SU-DHL-6 (cell line): ENCODE measurements around the gene RAVER1.

Experiments used
- H2AFZ ChIP-seq: fragments of 200-600 bp; sonication (generic); 2 replicates; pipeline ENCODE4 v1.6.1; 2014; ENCODE audit warnings: low read depth, mild to moderate bottlenecking, moderate library complexity, mixed read lengths, antibody characterized with exemption, low read length; ENCODE audit not compliant: severe bottlenecking
- H3F3A ChIP-seq: fragments of 200-600 bp; shearing (Covaris generic); 2 replicates; pipeline ENCODE4 v1.6.0; 2016; ENCODE audit warnings: antibody characterized with exemption, mild to moderate bottlenecking; ENCODE audit not compliant: insufficient read depth
- H3K27ac ChIP-seq: fragments of 200-600 bp; sonication (generic); 2 replicates; pipeline ENCODE4 v1.5.1; 2016; ENCODE audit warnings: low read depth, mild to moderate bottlenecking, low read length, moderate library complexity, mixed read lengths
- H3K27me3 ChIP-seq: fragments of 200-600 bp; sonication (generic), shearing (Covaris generic); 2 replicates; pipeline ENCODE4 v1.6.0; 2014; ENCODE audit warnings: mild to moderate bottlenecking, low read length
- H3K36me3 ChIP-seq: fragments of 200-600 bp; sonication (generic); 2 replicates; pipeline ENCODE4 v1.6.1; 2014; ENCODE audit warnings: mild to moderate bottlenecking, low read length, mixed read lengths
- H3K4me2 ChIP-seq: fragments of 300-600, 200-600 bp; shearing (Covaris generic), sonication (generic); 2 replicates; pipeline ENCODE4 v1.6.0; 2014; ENCODE audit warnings: low read length, low read depth, mild to moderate bottlenecking; ENCODE audit not compliant: poor library complexity, severe bottlenecking
- H3K4me3 ChIP-seq: fragments of 200-600 bp; sonication (generic); 2 replicates; pipeline ENCODE4 v1.5.1; 2014; ENCODE audit warnings: antibody characterized with exemption, low read length, mild to moderate bottlenecking, mixed read lengths; ENCODE audit not compliant: insufficient read depth, poor library complexity, severe bottlenecking
- H3K79me2 ChIP-seq: fragments of 200-600 bp; sonication (generic); 2 replicates; pipeline ENCODE4 v1.6.1; 2014; ENCODE audit warnings: mild to moderate bottlenecking, low read length, moderate library complexity; ENCODE audit not compliant: insufficient read depth
- H3K9ac ChIP-seq: fragments of 200-600 bp; sonication (generic); 2 replicates; pipeline ENCODE4 v1.7.0; 2014; ENCODE audit warnings: mild to moderate bottlenecking, low read length
- H3K9me2 ChIP-seq: fragments of 200-600 bp; sonication (generic); replicated peaks from 2 replicates; pipeline ENCODE4 v1.6.1; 2014; ENCODE audit warnings: low read length; ENCODE audit not compliant: insufficient read depth
- H3K9me3 ChIP-seq: fragments of 200-600 bp; sonication (generic); 2 replicates; pipeline ENCODE4 v1.6.1; 2014; ENCODE audit warnings: low read length, mixed read lengths; ENCODE audit not compliant: insufficient read depth
- H4K20me1 ChIP-seq: fragments of 200-600 bp; sonication (generic); 2 replicates; pipeline ENCODE4 v1.6.1; 2014; ENCODE audit warnings: low read depth, mild to moderate bottlenecking, antibody characterized with exemption, low read length, moderate library complexity, mixed read lengths
- CTCF ChIP-seq: fragments of 200-600 bp; sonication (generic); IDR thresholded peaks from one replicate; pipeline ENCODE4 v1.5.1; 2017; ENCODE audit warnings: antibody characterized with exemption, mild to moderate bottlenecking, low read length, moderate library complexity; ENCODE audit not compliant: insufficient read depth, poor library complexity, severe bottlenecking
- EZH2phosphoT487 ChIP-seq: fragments of 200-600 bp; sonication (generic), shearing (Covaris generic); conservative IDR thresholded peaks from 2 replicates; pipeline ENCODE4 v1.6.1; 2018; ENCODE audit warnings: mild to moderate bottlenecking, antibody characterized with exemption, low read length, moderate library complexity, mixed read lengths

The RAVER1 gene

GRCh38 chr19:10290357-10290875 lies 42.9 kb downstream of the RAVER1 start:
- Histone ChIP-seq H3F3A (peaks cover 14% of the 10 kb centered on the region), H3K4me2 (peak overlapping the region; percentile 80), H3K9me3 (no peaks in the 10 kb centered on the region), H3K27me3 (no peaks in the 10 kb centered on the region), H3K79me2 (no peaks in the 10 kb centered on the region), H3K27ac (no peak overlapping the region), H3K9me2 (no peaks in the 10 kb centered on the region), H3K9ac (peak overlapping the region; percentile 62), H3K4me3 (peak overlapping the region; percentile 58), H4K20me1 (no peaks in the 10 kb centered on the region), H3K36me3 (no peaks in the 10 kb centered on the region), H2AFZ (peak overlapping the region; percentile 90)
- TF ChIP-seq CTCF, result no peak
- no peak for TF ChIP-seq EZH2phosphoT487

- Histone ChIP-seq H3K9ac (peak within 1 kb of the TSS; percentile 62), H3K9me2 (no peaks in the 10 kb centered on the region), H3K27me3 (no peaks in the 10 kb centered on the region), H4K20me1 (no peaks in the 10 kb centered on the region), H3K9me3 (no peaks in the 10 kb centered on the region), H3K4me3 (peak within 1 kb of the TSS; percentile 58), H3K27ac (peak within 1 kb of the TSS; percentile 66), H3F3A (peaks cover 18% of the 10 kb centered on the region), H3K4me2 (peak within 1 kb of the TSS; percentile 80), H3K79me2 (no peaks in the 10 kb centered on the region), H2AFZ (peak within 1 kb of the TSS; percentile 90), H3K36me3 (no peaks in the 10 kb centered on the region)
- no peak for TF ChIP-seq CTCF
- no peak for TF ChIP-seq EZH2phosphoT487
Measured at GRCh38 chr19:10289836-10290356, 43.4 kb downstream of the RAVER1 start, which contains the start of gene ICAM5. Gene ICAM5 (plus strand): TSS chr19:10289952. CDS start chr19:10290044, 92 bp downstream.

- H3K79me2 ChIP-seq, result no peaks in the 10 kb centered on the region
- H2AFZ ChIP-seq, result peak overlapping the region; percentile 90
- H3K9me3 ChIP-seq, result no peaks in the 10 kb centered on the region
- no peaks in the 10 kb centered on the region for H3K36me3 ChIP-seq
- H3K4me3 ChIP-seq, result peak overlapping the region; percentile 58
- peak overlapping the region; percentile 66 for H3K27ac ChIP-seq
- H3K27me3 ChIP-seq, result no peaks in the 10 kb centered on the region
- peaks cover 18% of the 10 kb centered on the region for H3F3A ChIP-seq
- TF ChIP-seq EZH2phosphoT487 (no peak), CTCF (no peak)
- no peaks in the 10 kb centered on the region for H3K9me2 ChIP-seq
- peak overlapping the region; percentile 62 for H3K9ac ChIP-seq
- no peaks in the 10 kb centered on the region for H4K20me1 ChIP-seq
- peak overlapping the region; percentile 80 for H3K4me2 ChIP-seq
Measured at GRCh38 chr19:10289167-10289835, 44.0 kb downstream of the RAVER1 start.
